Thyroid gland (tissue), 4 donors: Measurements from ENCODE around the gene SLF1.

Source experiments
- CTCF ChIP-seq, 6 experiments: fragments of 200-600 bp in 3 of 6; fragments of 450-650 bp in 3 of 6; sonication (generic) in 3 of 6; IDR thresholded peaks; one replicate each; pipeline ENCODE4 v1.5.1; 2016 to 2019; ENCODE audit warnings: antibody characterized with exemption in 6 of 6, mild to moderate bottlenecking in 2 of 6, inconsistent platforms in 1 of 6, moderate library complexity in 1 of 6
- POLR2A ChIP-seq, 2 donors: fragments of 450-650 bp; IDR thresholded peaks; one replicate each; pipeline ENCODE4 v1.6.1; 2017; ENCODE audit warnings: antibody characterized with exemption in 2 of 2, mild to moderate bottlenecking in 2 of 2, moderate library complexity in 1 of 2

GRCh38 chr5:94674490-94675382 is 56.3 kb downstream of the SLF1 start:
- no peak for TF ChIP-seq POLR2A (IDR thresholded peaks at IDR 0.05)
- no peak for TF ChIP-seq CTCF (IDR thresholded peaks at IDR 0.05)
